ENCODE measurements around the gene IL23R.

GRCh38 chr1:67216401-67216800 is 50.1 kb downstream of the IL23R start:
- no peak for TF ChIP-seq EZH2 (IDR thresholded peaks at IDR 0.05; ENCODE audit: borderline replicate concordance, low read depth, low read length, severe bottlenecking)
- TF ChIP-seq CTCF (IDR thresholded peaks at IDR 0.05; ENCODE audit: borderline replicate concordance, extremely low read depth, low read length, poor library complexity, severe bottlenecking) = no peak
